ENCODE measurements around the gene EPS8L3.

DNA sequence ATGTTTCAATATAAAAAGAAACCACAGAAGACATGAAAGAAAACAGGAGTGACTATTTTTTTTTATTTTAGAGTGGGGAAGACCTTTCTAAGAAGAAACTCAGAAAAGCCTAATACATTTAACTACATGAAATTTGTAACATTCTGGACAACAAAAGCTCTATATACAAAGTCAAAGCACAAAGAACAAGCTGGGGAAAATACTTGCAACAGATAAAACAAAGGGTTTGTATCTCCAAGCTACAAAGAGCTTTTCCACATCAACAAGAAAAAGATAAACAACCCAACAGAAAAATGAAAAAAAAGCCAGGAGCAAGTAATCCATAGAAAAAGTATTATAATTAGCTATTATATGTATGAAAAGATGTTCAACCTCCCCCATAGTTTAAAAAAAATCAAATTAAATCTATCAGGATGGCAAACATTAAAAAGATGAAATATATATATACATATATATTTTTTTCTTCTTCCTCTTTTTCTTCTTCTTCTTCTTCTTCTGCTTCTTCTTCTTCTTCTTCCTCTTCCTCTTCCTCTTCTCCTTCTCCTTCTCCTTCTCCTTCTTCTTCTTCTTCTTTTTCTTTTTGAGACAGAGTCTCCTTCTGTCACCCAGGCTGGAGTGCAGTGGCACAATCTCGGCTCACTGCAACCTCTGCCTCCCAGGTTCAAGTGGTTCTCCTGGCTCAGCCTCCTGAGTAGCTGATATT is 49.1 kb upstream of the EPS8L3 start:
- TF ChIP-seq, protein P1, sequence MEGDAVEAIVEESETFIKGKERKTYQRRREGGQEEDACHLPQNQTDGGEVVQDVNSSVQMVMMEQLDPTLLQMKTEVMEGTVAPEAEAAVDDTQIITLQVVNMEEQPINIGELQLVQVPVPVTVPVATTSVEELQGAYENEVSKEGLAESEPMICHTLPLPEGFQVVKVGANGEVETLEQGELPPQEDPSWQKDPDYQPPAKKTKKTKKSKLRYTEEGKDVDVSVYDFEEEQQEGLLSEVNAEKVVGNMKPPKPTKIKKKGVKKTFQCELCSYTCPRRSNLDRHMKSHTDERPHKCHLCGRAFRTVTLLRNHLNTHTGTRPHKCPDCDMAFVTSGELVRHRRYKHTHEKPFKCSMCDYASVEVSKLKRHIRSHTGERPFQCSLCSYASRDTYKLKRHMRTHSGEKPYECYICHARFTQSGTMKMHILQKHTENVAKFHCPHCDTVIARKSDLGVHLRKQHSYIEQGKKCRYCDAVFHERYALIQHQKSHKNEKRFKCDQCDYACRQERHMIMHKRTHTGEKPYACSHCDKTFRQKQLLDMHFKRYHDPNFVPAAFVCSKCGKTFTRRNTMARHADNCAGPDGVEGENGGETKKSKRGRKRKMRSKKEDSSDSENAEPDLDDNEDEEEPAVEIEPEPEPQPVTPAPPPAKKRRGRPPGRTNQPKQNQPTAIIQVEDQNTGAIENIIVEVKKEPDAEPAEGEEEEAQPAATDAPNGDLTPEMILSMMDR (IDR thresholded peaks at IDR 0.05), result no peak
- TF ChIP-seq POLR2A (IDR thresholded peaks at IDR 0.05), result no peak
